ENCODE measurements around the gene MORC3. TPM values are rescaled to one million over a fixed set of nuclear protein-coding genes. Genes with fewer than 3 reads are reported as not detected.
"Not testable (repeated sequence)": the region's sequence is repeated elsewhere in the genome, so short reads cannot be mapped to it uniquely, and the experiment has no call there.

MORC3 gene
- total and polyA plus RNA-seq, 2 experiments from 2014 or later, result 15.6 to 31.8 TPM

GRCh38 chr21:36310016-36310415 is 10.0 kb upstream of the MORC3 start:
- Histone ChIP-seq H3K9me3 (ENCODE audit: low read depth) (no peaks in the 10 kb centered on the region), H3K36me3 (no peaks in the 10 kb centered on the region), H3K4me1 (ENCODE audit: low read depth) (no peaks in the 10 kb centered on the region)

GRCh38 chr21:36313446-36313845 is 6.6 kb upstream of the MORC3 start:
- not testable (repeated sequence) for H3K36me3 ChIP-seq; H3K27me3 ChIP-seq; H3K9me3 ChIP-seq (ENCODE audit: low read depth); H3K4me3 ChIP-seq; H3K27ac ChIP-seq; DNase-seq (ENCODE audit: low read depth in 1 of 2, low spot score in 1 of 2); H3K4me1 ChIP-seq (ENCODE audit: low read depth)

More at GRCh38 chr21:36310016-36310415, 10.0 kb upstream of the MORC3 start:
- no peak for DNase-seq (ENCODE audit: low read depth in 1 of 2, low spot score in 1 of 2)
- no peak overlapping the region for H3K27ac ChIP-seq
- no peak overlapping the region for H3K4me3 ChIP-seq
- TF ChIP-seq CTCF (IDR thresholded peaks at IDR 0.05; ENCODE audit: low read depth, low read length), result no peak
- no peaks in the 10 kb centered on the region for H3K27me3 ChIP-seq

- not testable (repeated sequence) for H3K9me3 ChIP-seq (ENCODE audit: low read depth); H3K36me3 ChIP-seq; H3K4me3 ChIP-seq; H3K4me1 ChIP-seq (ENCODE audit: low read depth); DNase-seq (ENCODE audit: low read depth in 1 of 2, low spot score in 1 of 2); H3K27ac ChIP-seq; H3K27me3 ChIP-seq
Observed at GRCh38 chr21:36316045-36316444, 4.0 kb upstream of the MORC3 start.

GRCh38 chr21:36316872-36317484 is 3.0 kb upstream of the MORC3 start:
- DNase-seq (ENCODE audit: low read depth in 1 of 2, low spot score in 1 of 2), result no peak
- Histone ChIP-seq H3K9me3 (ENCODE audit: low read depth) (no peaks in the 10 kb centered on the region), H3K4me1 (ENCODE audit: low read depth) (peaks cover 9% of the 10 kb centered on the region), H3K27ac (no peak overlapping the region), H3K4me3 (no peak overlapping the region), H3K27me3 (no peaks in the 10 kb centered on the region), H3K36me3 (no peaks in the 10 kb centered on the region)
- no peak for TF ChIP-seq CTCF (IDR thresholded peaks at IDR 0.05; ENCODE audit: low read depth, low read length)

GRCh38 chr21:36319406-36319766 is 611 bp upstream of the MORC3 start:
- not testable (repeated sequence) for DNase-seq (ENCODE audit: low read depth in 1 of 2, low spot score in 1 of 2); H3K36me3 ChIP-seq; H3K27me3 ChIP-seq; H3K9me3 ChIP-seq (ENCODE audit: low read depth)
- H3K4me3 ChIP-seq, result peak overlapping the region; percentile 78
- peaks cover 12% of the 10 kb centered on the region for H3K4me1 ChIP-seq (ENCODE audit: low read depth)
- peak overlapping the region; percentile 99 for H3K27ac ChIP-seq

GRCh38 chr21:36320421-36321324 is 676 bp downstream of the MORC3 start:
- H3K4me3 ChIP-seq, result peak overlapping the region; percentile 78
- no peaks in the 10 kb centered on the region for H3K9me3 ChIP-seq (ENCODE audit: low read depth)
- no peaks in the 10 kb centered on the region for H3K27me3 ChIP-seq
- H3K4me1 ChIP-seq (ENCODE audit: low read depth), result peaks cover 12% of the 10 kb centered on the region
- DNase-seq (ENCODE audit: low read depth in 1 of 2, low spot score in 1 of 2), result peak; percentile 73 to 74
- TF ChIP-seq CTCF (IDR thresholded peaks at IDR 0.05; ENCODE audit: low read depth, low read length), result no peak
- H3K27ac ChIP-seq, result peak overlapping the region; percentile 99
- H3K36me3 ChIP-seq, result peaks cover 4% of the 10 kb centered on the region
